Keratinocyte (primary cell): ENCODE results near the gene TLN1.

ENCODE experiments used
- CTCF ChIP-seq, 3 experiments: IDR thresholded peaks in 1 of 3; conservative IDR thresholded peaks in 1 of 3; optimal IDR thresholded peaks in 1 of 3; 2 replicates in 2 of 3; 3 replicates in 1 of 3; pipeline versions ENCODE3 to v1.5.1; 2011; ENCODE audit warnings: low read length in 3 of 3, mild to moderate bottlenecking in 3 of 3, moderate library complexity in 2 of 3, control low read depth in 1 of 3, inconsistent platforms in 1 of 3; ENCODE audit not compliant: insufficient read depth in 2 of 3; ENCODE audit errors: extremely low read depth in 1 of 3
- EZH2 ChIP-seq: IDR thresholded peaks from one replicate; pipeline ENCODE4 v1.6.1; 2012; ENCODE audit warnings: inconsistent platforms, mild to moderate bottlenecking, low read length, moderate library complexity

GRCh38 chr9:35712762-35713400, 19.1 kb downstream of the TLN1 start:
- TF ChIP-seq CTCF (optimal IDR thresholded peaks at IDR 0.05 in 1 of 3, IDR thresholded peaks at IDR 0.05 in 1 of 3, conservative IDR thresholded peaks at IDR 0.05 in 1 of 3; ENCODE audit: extremely low read depth in 1 of 3, insufficient read depth in 2 of 3, low read length in 3 of 3), result no peak
- no peak for TF ChIP-seq EZH2
